Upper lobe of left lung (tissue), 6 donors: ENCODE results near the gene NXPE1. TPM values are rescaled to one million over a fixed set of nuclear protein-coding genes. Genes with fewer than 3 reads are reported as not detected.
"Not testable (repeated sequence)": the region's sequence is repeated elsewhere in the genome, so short reads cannot be mapped to it uniquely, and the experiment has no call there.

Experiments used
- ATAC-seq, 2 donors: fragments of 200-7000 bp; cut with Tn5 transposase; one replicate each; pipeline ENCODE4 v1.9.1; 2022; ENCODE audit warnings: mild to moderate bottlenecking in 2 of 2, moderate library complexity in 2 of 2; ENCODE audit not compliant: low FRiP score in 2 of 2
- DNase-seq, 2 donors: peaks; one replicate each; pipeline ENCODE4 v3.0.0-alpha.2; 2019 to 2020
- H3K27ac ChIP-seq, 4 donors: fragments of 200-600 bp; sonication (generic); one replicate each; pipeline ENCODE4 v1.5.1; 2016 to 2019
- H3K27me3 ChIP-seq, 4 donors: fragments of 200-600 bp; sonication (generic); one replicate each; pipeline ENCODE4 v1.5.1; 2017 to 2019
- H3K36me3 ChIP-seq, 4 donors: fragments of 200-600 bp; sonication (generic); one replicate each; pipeline ENCODE4 v1.5.1; 2016 to 2019
- H3K4me1 ChIP-seq, 4 donors: fragments of 200-600 bp; sonication (generic); one replicate each; pipeline ENCODE4 v1.5.1; 2018 to 2019
- H3K4me3 ChIP-seq, 4 donors: fragments of 200-600 bp; sonication (generic); one replicate each; pipeline ENCODE4 v1.5.1; 2017 to 2019; ENCODE audit warnings: mild to moderate bottlenecking in 2 of 4, moderate library complexity in 1 of 4
- H3K9me3 ChIP-seq, 4 donors: fragments of 200-600 bp; sonication (generic); one replicate each; pipeline ENCODE4 v1.5.1; 2018 to 2019
- EP300 ChIP-seq, 4 donors: sonication (generic); formaldehyde crosslinking; IDR thresholded peaks; one replicate each; pipeline ENCODE4 v1.5.1; 2017; ENCODE audit warnings: antibody characterized with exemption in 4 of 4, control low read depth in 2 of 4
- POLR2A ChIP-seq, 4 donors: fragments of 450-650 bp; IDR thresholded peaks; one replicate each; pipeline ENCODE4 v1.5.1; 2016 to 2017; ENCODE audit warnings: antibody characterized with exemption in 4 of 4, mild to moderate bottlenecking in 2 of 4
- POLR2AphosphoS5 ChIP-seq, 2 donors: sonication (generic); formaldehyde crosslinking; IDR thresholded peaks; one replicate each; pipeline ENCODE4 v1.5.1; 2017; ENCODE audit warnings: antibody characterized with exemption in 2 of 2
- WGBS, 2 donors: methylation state at CpG; one replicate each; pipeline ENCODE4 v1.1.5; 2017 to 2018; 5-methylcytosine and 5-hydroxymethylcytosine counted together
- total RNA-seq, 6 donors: library from RNA; depleted of rRNA in 4 of 6; stranded (reverse); fragments of >200 nt in 4 of 6; gene quantifications; one replicate each; pipeline versions ENCODE4 v1.1.0 to v1.2.1, GENCODE V29; 2016 to 2021
- TF ChIP-seq, protein P1 (sequence below), 6 experiments: fragments of 450-650 bp in 4 of 6; fragments of 200-600 bp in 2 of 6; sonication (generic) in 2 of 6; IDR thresholded peaks; one replicate each; pipeline ENCODE4 v1.5.1; 2016 to 2019; ENCODE audit warnings: antibody characterized with exemption in 6 of 6
- donor health status: DM: no; HTN: no; CAD: no; lungs with moderate emphysema.
- donor health status: DM: no; HTN: yes; CAD: no; lungs with severe emphysema.

NXPE1 gene
- total RNA-seq: not detected

DNA sequence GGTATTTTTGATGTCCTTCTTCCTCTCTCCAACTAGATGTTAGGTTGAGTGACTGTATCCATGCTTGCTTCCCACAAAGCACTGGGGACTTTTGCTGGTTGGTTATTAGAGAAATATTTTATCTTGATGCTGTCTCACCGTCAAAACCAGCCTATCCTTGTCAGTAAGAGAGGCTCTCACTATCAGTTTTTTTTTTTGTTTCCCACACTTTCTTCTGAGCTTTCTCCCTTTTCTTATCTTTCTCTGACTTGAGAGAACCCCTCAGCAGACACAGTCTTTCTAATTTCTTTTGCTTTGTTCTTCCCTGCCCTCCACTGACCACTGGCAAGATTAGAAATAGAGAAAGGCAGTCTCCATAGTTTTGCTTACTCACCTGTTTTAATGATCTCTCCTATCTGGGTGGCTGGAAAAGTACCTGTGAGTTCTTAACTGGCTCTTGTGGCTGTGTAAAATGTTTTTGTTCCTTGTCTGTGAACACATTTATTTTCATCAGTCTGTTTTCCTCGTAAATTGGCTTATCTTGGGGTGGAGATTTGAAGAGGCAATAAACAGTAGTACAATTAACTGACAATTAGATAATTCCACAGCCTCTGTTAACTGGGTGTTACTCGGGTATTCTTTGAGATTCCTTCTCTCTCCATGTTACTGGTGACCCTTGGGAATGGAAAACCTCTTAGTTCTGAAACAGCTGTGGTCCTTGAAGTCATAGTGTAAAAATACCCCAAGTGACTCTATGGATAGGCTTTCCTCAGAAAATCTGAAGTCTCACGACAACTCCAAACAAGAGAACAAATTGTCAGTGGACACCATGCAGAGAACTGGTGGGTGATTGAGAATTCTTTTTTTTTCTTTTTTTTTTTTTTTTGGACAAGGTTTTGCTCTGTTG, at the start of gene NXPE1:
NXPE1 (minus strand) TSS at position 457 of the 886 bp plus-strand sequence. CDS start 8,680 bp downstream, outside the sequence.
- H3K27ac ChIP-seq: no peak within 1 kb of the TSS
- no peak within 1 kb of the TSS for H3K4me3 ChIP-seq
- no peaks in the 10 kb centered on the region for H3K9me3 ChIP-seq
- no peaks in the 10 kb centered on the region for H3K27me3 ChIP-seq
- H3K36me3 ChIP-seq: no peaks in the 10 kb centered on the region
- DNase-seq: no peak
- no peaks in the 10 kb centered on the region for H3K4me1 ChIP-seq
- 68 to 81% methylated on average over 4 of the region's 4 CpGs for WGBS, 2 donors
- TF ChIP-seq POLR2A (IDR thresholded peaks at IDR 0.05): no peak
- no peak for TF ChIP-seq EP300 (IDR thresholded peaks at IDR 0.05)
- TF ChIP-seq, protein P1, sequence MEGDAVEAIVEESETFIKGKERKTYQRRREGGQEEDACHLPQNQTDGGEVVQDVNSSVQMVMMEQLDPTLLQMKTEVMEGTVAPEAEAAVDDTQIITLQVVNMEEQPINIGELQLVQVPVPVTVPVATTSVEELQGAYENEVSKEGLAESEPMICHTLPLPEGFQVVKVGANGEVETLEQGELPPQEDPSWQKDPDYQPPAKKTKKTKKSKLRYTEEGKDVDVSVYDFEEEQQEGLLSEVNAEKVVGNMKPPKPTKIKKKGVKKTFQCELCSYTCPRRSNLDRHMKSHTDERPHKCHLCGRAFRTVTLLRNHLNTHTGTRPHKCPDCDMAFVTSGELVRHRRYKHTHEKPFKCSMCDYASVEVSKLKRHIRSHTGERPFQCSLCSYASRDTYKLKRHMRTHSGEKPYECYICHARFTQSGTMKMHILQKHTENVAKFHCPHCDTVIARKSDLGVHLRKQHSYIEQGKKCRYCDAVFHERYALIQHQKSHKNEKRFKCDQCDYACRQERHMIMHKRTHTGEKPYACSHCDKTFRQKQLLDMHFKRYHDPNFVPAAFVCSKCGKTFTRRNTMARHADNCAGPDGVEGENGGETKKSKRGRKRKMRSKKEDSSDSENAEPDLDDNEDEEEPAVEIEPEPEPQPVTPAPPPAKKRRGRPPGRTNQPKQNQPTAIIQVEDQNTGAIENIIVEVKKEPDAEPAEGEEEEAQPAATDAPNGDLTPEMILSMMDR (IDR thresholded peaks at IDR 0.05): no peak
- no peak for TF ChIP-seq POLR2AphosphoS5 (IDR thresholded peaks at IDR 0.05)
- ATAC-seq: no peak

- TF ChIP-seq POLR2AphosphoS5 (IDR thresholded peaks at IDR 0.05) (no peak), EP300 (IDR thresholded peaks at IDR 0.05) (no peak), POLR2A (IDR thresholded peaks at IDR 0.05) (no peak)
- TF ChIP-seq, protein P1 (IDR thresholded peaks at IDR 0.05): no peak
- no peaks in the 10 kb centered on the region for H3K9me3 ChIP-seq
- no peak overlapping the region for H3K27ac ChIP-seq
- no peaks in the 10 kb centered on the region for H3K27me3 ChIP-seq
- ATAC-seq: no peak
- 83 to 88% methylated on average over 9 of the region's 9 CpGs for WGBS, 2 donors
- no peaks in the 10 kb centered on the region for H3K36me3 ChIP-seq
- H3K4me1 ChIP-seq: no peaks in the 10 kb centered on the region
- no peak for DNase-seq
- H3K4me3 ChIP-seq: no peak overlapping the region
Observed at GRCh38 chr11:114609429-114609828, 49.7 kb upstream of the NXPE1 start.

DNA sequence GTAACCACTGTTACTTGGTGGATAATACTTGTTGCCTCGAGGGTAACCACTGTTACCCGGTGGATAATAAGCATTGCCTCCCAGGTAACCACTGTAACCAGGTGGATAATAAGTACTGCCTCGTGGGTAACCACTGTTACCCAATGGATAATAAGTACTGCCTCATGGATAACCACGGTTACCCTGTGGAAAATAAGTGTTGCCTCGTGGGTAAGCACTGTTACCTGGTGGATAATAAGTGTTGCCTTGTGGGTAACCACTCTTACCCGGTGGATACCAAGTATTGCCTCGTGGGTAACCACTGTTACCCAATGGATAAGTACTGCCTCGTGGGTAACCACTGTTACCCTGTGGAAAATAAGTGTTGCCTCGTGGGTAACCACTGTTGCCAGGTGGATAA, 48.9 kb upstream of the NXPE1 start:
- H3K27ac ChIP-seq, ATAC-seq, H3K4me3 ChIP-seq, H3K27me3 ChIP-seq, H3K36me3 ChIP-seq, H3K4me1 ChIP-seq, DNase-seq, H3K9me3 ChIP-seq: not testable (repeated sequence)
- WGBS, 2 donors: 74 to 83% methylated on average over 6 to 9 of the region's 9 CpGs

GRCh38 chr11:114607753-114608459, 48.2 kb upstream of the NXPE1 start:
- ATAC-seq (no peak), DNase-seq (no peak)
- H3K9me3 ChIP-seq: no peaks in the 10 kb centered on the region
- no peaks in the 10 kb centered on the region for H3K4me1 ChIP-seq
- no peaks in the 10 kb centered on the region for H3K36me3 ChIP-seq
- no peak overlapping the region for H3K27ac ChIP-seq
- H3K27me3 ChIP-seq: no peaks in the 10 kb centered on the region
- TF ChIP-seq EP300 (IDR thresholded peaks at IDR 0.05) (no peak), POLR2A (IDR thresholded peaks at IDR 0.05) (no peak), POLR2AphosphoS5 (IDR thresholded peaks at IDR 0.05) (no peak)
- TF ChIP-seq, protein P1 (IDR thresholded peaks at IDR 0.05): no peak
- H3K4me3 ChIP-seq: no peak overlapping the region
- 80 to 84% methylated on average over 10 to 11 of the region's 11 CpGs for WGBS, 2 donors

DNA sequence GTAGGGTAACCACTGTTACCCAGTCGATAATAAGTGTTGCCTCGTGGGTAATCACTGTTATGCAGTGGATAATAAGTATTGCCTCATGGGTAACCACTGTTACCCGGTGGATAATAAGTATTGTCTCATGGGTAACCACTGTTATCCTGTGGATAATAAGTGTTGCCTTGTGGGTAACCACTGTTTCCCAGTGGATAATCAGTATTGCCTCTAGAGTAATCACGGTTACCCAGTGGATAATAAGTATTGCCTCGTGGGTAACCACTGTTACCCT, 47.1 kb upstream of the NXPE1 start:
- not testable (repeated sequence) for H3K27me3 ChIP-seq, DNase-seq, H3K4me3 ChIP-seq, H3K4me1 ChIP-seq, H3K36me3 ChIP-seq, H3K27ac ChIP-seq, ATAC-seq, H3K9me3 ChIP-seq
- 90 to 91% methylated on average over 5 of the region's 5 CpGs for WGBS, 2 donors
